Duodenal mucosa (tissue), 2 donors: Measurements from ENCODE around the gene TYW1B.
"Not testable (repeated sequence)": the region's sequence is repeated elsewhere in the genome, so short reads cannot be mapped to it uniquely, and the experiment has no call there.

ENCODE experiments used
- H3K27ac ChIP-seq: one replicate; pipeline ENCODE4 v1.7.0; 2013; ENCODE audit warnings: low read depth, low read length
- H3K27me3 ChIP-seq, 2 donors: one replicate each; pipeline ENCODE4 v1.7.0; 2013; ENCODE audit warnings: low read length in 2 of 2, control low read depth in 1 of 2; ENCODE audit not compliant: insufficient read depth in 2 of 2, control insufficient read depth in 1 of 2
- H3K36me3 ChIP-seq, 2 donors: one replicate each; pipeline ENCODE4 v1.7.0; 2013; ENCODE audit warnings: low read length in 2 of 2, control low read depth in 1 of 2; ENCODE audit not compliant: insufficient read depth in 2 of 2, control insufficient read depth in 1 of 2
- H3K4me1 ChIP-seq, 2 donors: one replicate each; pipeline ENCODE4 v1.7.0; 2013; ENCODE audit warnings: low read length in 2 of 2, control low read depth in 1 of 2; ENCODE audit not compliant: insufficient read depth in 2 of 2, control insufficient read depth in 1 of 2
- H3K4me3 ChIP-seq, 2 donors: one replicate each; pipeline ENCODE4 v1.7.0; 2013; ENCODE audit warnings: low read length in 2 of 2, low read depth in 1 of 2
- H3K9ac ChIP-seq, 2 donors: one replicate each; pipeline ENCODE4 v1.7.0; 2013; ENCODE audit warnings: low read length in 2 of 2, low read depth in 1 of 2
- H3K9me3 ChIP-seq, 2 donors: one replicate each; pipeline ENCODE4 v1.7.0; 2013; ENCODE audit warnings: low read length in 2 of 2, control low read depth in 1 of 2; ENCODE audit not compliant: control insufficient read depth in 1 of 2

The TYW1B gene

GRCh38 chr7:72675686-72676085, 152.3 kb downstream of the TYW1B start:
- not testable (repeated sequence) for H3K4me3 ChIP-seq, H3K9me3 ChIP-seq, H3K4me1 ChIP-seq, H3K9ac ChIP-seq, H3K27ac ChIP-seq, H3K27me3 ChIP-seq, H3K36me3 ChIP-seq

- Histone ChIP-seq H3K9ac (no peak overlapping the region), H3K4me3 (no peak overlapping the region), H3K27me3 (no peaks in the 10 kb centered on the region), H3K9me3 (no peaks in the 10 kb centered on the region), H3K27ac (no peak overlapping the region), H3K4me1 (no peaks in the 10 kb centered on the region), H3K36me3 (no peaks in the 10 kb centered on the region)
Observed at GRCh38 chr7:72674394-72674793, 153.6 kb downstream of the TYW1B start.

- H3K9ac ChIP-seq, H3K27ac ChIP-seq, H3K4me3 ChIP-seq, H3K4me1 ChIP-seq, H3K36me3 ChIP-seq, H3K9me3 ChIP-seq, H3K27me3 ChIP-seq: not testable (repeated sequence)
Observed at GRCh38 chr7:72670850-72671249, 157.2 kb downstream of the TYW1B start.

GRCh38 chr7:72668435-72668834, 159.6 kb downstream of the TYW1B start:
- H3K9me3 ChIP-seq, H3K36me3 ChIP-seq, H3K4me3 ChIP-seq, H3K27me3 ChIP-seq, H3K27ac ChIP-seq, H3K4me1 ChIP-seq, H3K9ac ChIP-seq: not testable (repeated sequence)

- not testable (repeated sequence) for H3K9me3 ChIP-seq, H3K4me3 ChIP-seq, H3K27ac ChIP-seq, H3K36me3 ChIP-seq, H3K27me3 ChIP-seq, H3K9ac ChIP-seq, H3K4me1 ChIP-seq
Observed at GRCh38 chr7:72667049-72667448, 161.0 kb downstream of the TYW1B start.

- not testable (repeated sequence) for H3K36me3 ChIP-seq, H3K9me3 ChIP-seq, H3K9ac ChIP-seq
Observed at GRCh38 chr7:72648574-72648973, 179.4 kb downstream of the TYW1B start.

GRCh38 chr7:72643708-72644107, 184.3 kb downstream of the TYW1B start:
- H3K27ac ChIP-seq, H3K4me1 ChIP-seq, H3K9ac ChIP-seq, H3K36me3 ChIP-seq, H3K27me3 ChIP-seq, H3K9me3 ChIP-seq, H3K4me3 ChIP-seq: not testable (repeated sequence)

More at GRCh38 chr7:72648574-72648973, 179.4 kb downstream of the TYW1B start:
- H3K27me3 ChIP-seq, H3K4me3 ChIP-seq, H3K4me1 ChIP-seq, H3K27ac ChIP-seq: not testable (repeated sequence)

GRCh38 chr7:72641485-72642248, 186.3 kb downstream of the TYW1B start:
- H3K4me1 ChIP-seq, H3K9me3 ChIP-seq: not testable (repeated sequence)

GRCh38 chr7:72640740-72641139, 187.3 kb downstream of the TYW1B start:
- H3K36me3 ChIP-seq, H3K27ac ChIP-seq, H3K27me3 ChIP-seq, H3K4me3 ChIP-seq, H3K4me1 ChIP-seq, H3K9me3 ChIP-seq, H3K9ac ChIP-seq: not testable (repeated sequence)

More at GRCh38 chr7:72641485-72642248, 186.3 kb downstream of the TYW1B start:
- H3K36me3 ChIP-seq, H3K27me3 ChIP-seq, H3K4me3 ChIP-seq, H3K27ac ChIP-seq, H3K9ac ChIP-seq: not testable (repeated sequence)

- not testable (repeated sequence) for H3K4me1 ChIP-seq, H3K27ac ChIP-seq, H3K9ac ChIP-seq, H3K27me3 ChIP-seq, H3K36me3 ChIP-seq, H3K9me3 ChIP-seq, H3K4me3 ChIP-seq
Observed at GRCh38 chr7:72635273-72635908, 192.6 kb downstream of the TYW1B start.
